Parathyroid adenoma (tissue), 2 donors: Measurements from ENCODE around the gene MFAP4.
A peak's percentile ranks its signal among the peaks of the same experiment; 100 is the strongest.

Experiments used
- H2AFZ ChIP-seq: fragments of 300-600 bp; sonication (generic); one replicate; pipeline ENCODE4 v1.7.0; 2017; ENCODE audit warnings: antibody characterized with exemption, mild to moderate bottlenecking
- H3K27ac ChIP-seq: fragments of 300-600 bp; sonication (generic); one replicate; pipeline ENCODE4 v1.7.0; 2017
- H3K27me3 ChIP-seq: fragments of 300-600 bp; sonication (generic); one replicate; pipeline ENCODE4 v1.7.0; 2017; ENCODE audit warnings: low read length; ENCODE audit not compliant: control insufficient read depth, insufficient read depth
- H3K36me3 ChIP-seq: fragments of 300-600 bp; sonication (generic); one replicate; pipeline ENCODE4 v1.7.0; 2017; ENCODE audit warnings: low read length; ENCODE audit not compliant: control insufficient read depth, insufficient read depth
- H3K4me1 ChIP-seq: fragments of 300-600 bp; sonication (generic); one replicate; pipeline ENCODE4 v1.7.0; 2017; ENCODE audit warnings: control low read depth
- H3K4me2 ChIP-seq: fragments of 300-600 bp; sonication (generic); one replicate; pipeline ENCODE4 v1.7.0; 2017; ENCODE audit warnings: low read length
- H3K4me3 ChIP-seq: fragments of 300-600 bp; sonication (generic); one replicate; pipeline ENCODE4 v1.7.0; 2017; ENCODE audit warnings: low read depth, low read length
- H3K79me2 ChIP-seq: fragments of 300-600 bp; sonication (generic); one replicate; pipeline ENCODE4 v1.7.0; 2017; ENCODE audit warnings: control low read depth
- H3K9ac ChIP-seq: fragments of 300-600 bp; sonication (generic); one replicate; pipeline ENCODE4 v1.7.0; 2017; ENCODE audit warnings: mild to moderate bottlenecking
- H3K9me3 ChIP-seq: fragments of 300-600 bp; sonication (generic); one replicate; pipeline ENCODE4 v1.7.0; 2017; ENCODE audit warnings: low read length; ENCODE audit not compliant: control insufficient read depth
- TF ChIP-seq, protein P1 (sequence below): fragments of 300-600 bp; sonication (generic); IDR thresholded peaks from one replicate; pipeline ENCODE4 v1.7.0; 2017; ENCODE audit warnings: antibody characterized with exemption, mild to moderate bottlenecking
- donor health status: primary hyperparathyroidism.

Gene MFAP4

DNA sequence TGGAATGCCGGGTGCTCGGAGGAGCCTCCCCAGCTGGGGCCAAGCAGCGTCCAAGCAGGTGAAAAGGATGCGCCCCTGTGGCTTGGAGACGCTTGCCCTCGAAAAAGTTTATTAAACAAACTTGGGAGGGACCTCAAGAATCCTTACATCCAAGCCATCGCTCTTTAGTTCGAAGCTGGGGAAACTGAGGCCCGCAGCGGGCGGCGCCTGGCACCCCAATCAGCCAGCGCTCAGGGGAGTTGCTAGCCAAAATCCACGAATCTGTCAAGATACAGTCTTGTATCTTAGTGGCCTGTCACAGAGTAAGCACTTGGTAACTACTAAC, 23.9 kb downstream of the MFAP4 start:
- H3K9ac ChIP-seq: no peak overlapping the region
- H3K27me3 ChIP-seq: no peaks in the 10 kb centered on the region
- H3K9me3 ChIP-seq: no peaks in the 10 kb centered on the region
- peak overlapping the region; percentile 88 for H3K27ac ChIP-seq
- H2AFZ ChIP-seq: peak overlapping the region; percentile 96
- peaks cover 5% of the 10 kb centered on the region for H3K79me2 ChIP-seq
- peaks cover 25% of the 10 kb centered on the region for H3K4me1 ChIP-seq
- TF ChIP-seq, protein P1, sequence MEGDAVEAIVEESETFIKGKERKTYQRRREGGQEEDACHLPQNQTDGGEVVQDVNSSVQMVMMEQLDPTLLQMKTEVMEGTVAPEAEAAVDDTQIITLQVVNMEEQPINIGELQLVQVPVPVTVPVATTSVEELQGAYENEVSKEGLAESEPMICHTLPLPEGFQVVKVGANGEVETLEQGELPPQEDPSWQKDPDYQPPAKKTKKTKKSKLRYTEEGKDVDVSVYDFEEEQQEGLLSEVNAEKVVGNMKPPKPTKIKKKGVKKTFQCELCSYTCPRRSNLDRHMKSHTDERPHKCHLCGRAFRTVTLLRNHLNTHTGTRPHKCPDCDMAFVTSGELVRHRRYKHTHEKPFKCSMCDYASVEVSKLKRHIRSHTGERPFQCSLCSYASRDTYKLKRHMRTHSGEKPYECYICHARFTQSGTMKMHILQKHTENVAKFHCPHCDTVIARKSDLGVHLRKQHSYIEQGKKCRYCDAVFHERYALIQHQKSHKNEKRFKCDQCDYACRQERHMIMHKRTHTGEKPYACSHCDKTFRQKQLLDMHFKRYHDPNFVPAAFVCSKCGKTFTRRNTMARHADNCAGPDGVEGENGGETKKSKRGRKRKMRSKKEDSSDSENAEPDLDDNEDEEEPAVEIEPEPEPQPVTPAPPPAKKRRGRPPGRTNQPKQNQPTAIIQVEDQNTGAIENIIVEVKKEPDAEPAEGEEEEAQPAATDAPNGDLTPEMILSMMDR: no peak
- H3K4me3 ChIP-seq: peak overlapping the region; percentile 86
- no peaks in the 10 kb centered on the region for H3K36me3 ChIP-seq
- peak overlapping the region; percentile 88 for H3K4me2 ChIP-seq

DNA sequence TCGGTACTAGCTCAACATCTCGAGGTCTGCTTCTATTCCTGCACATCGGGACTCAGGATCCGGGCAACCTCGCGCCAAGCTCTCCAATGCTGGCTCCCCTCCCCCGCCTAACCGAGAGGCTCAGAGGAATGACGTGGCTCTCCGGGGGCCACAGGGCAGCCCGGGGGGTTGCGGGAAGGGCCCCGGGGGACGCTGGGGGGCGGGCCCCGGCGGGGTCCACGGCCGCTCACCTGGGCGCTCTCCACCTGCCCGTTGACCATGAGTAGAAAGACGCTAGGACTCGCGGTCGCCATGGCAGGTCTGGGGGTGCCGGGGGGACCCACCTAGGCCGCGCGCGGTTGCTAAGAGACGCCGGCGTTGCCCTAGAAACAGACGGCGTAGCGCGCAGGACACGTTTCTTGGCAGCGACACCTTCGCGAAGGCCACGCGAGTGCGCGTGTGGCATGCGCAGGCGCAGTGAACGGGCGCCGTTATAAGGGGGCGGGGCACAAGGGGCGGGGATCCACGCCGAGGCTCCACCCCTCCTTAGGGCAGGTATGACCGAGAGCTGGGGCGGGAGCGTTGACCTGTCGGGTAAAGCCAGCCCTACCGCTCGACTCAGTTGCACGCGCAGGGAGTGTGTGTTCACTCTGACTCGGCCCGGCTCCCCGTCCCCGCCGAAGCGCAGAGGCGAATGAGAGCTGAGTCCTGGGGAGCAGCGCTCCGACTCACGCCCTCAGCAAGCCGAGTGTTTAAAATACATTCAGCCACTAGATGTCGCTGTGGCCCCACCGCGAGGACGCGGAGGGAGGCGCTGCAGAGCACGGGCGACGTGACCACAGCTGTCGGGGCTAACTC, 24.5 kb downstream of the MFAP4 start, which contains the start of gene B9D1:
B9D1 (minus strand) TSS at position 447 of the 837 bp plus-strand sequence; CDS start at position 293, 154 bp downstream.
- peaks cover 25% of the 10 kb centered on the region for H3K4me1 ChIP-seq
- TF ChIP-seq, protein P1: peak; percentile 99

DNA sequence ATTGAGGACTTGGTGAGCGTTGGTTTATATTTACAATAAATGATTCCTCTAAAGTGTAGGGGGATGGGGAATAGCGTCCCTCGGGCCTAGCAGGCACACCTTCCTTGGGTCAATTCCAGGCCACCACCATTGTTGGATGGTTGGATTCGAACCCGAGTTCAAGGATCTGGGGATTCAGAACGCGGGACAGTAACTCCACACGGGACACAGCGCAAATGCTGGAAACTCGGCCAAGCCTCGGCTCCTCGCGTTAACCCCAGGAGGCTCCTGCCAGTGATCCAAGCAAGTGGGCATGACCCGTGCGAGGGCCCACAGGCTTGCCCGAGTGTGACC, 25.1 kb downstream of the MFAP4 start:
- peak overlapping the region; percentile 88 for H3K27ac ChIP-seq
- no peaks in the 10 kb centered on the region for H3K27me3 ChIP-seq
- H3K36me3 ChIP-seq: no peaks in the 10 kb centered on the region
- peaks cover 5% of the 10 kb centered on the region for H3K79me2 ChIP-seq
- TF ChIP-seq, protein P1: no peak
- H3K4me2 ChIP-seq: peak overlapping the region; percentile 88
- H3K4me1 ChIP-seq: peaks cover 25% of the 10 kb centered on the region
- H3K9ac ChIP-seq: peak overlapping the region; percentile 83
- peak overlapping the region; percentile 86 for H3K4me3 ChIP-seq
- H2AFZ ChIP-seq: peak overlapping the region; percentile 96
- H3K9me3 ChIP-seq: no peaks in the 10 kb centered on the region

More for the DNA sequence above, 24.5 kb downstream of the MFAP4 start, which contains the start of gene B9D1:
- Histone ChIP-seq H3K36me3 (no peaks in the 10 kb centered on the region), H3K4me2 (peak within 1 kb of the TSS; percentile 88), H3K9ac (peak within 1 kb of the TSS; percentile 83), H3K79me2 (peaks cover 5% of the 10 kb centered on the region), H2AFZ (peak within 1 kb of the TSS; percentile 96), H3K9me3 (no peaks in the 10 kb centered on the region), H3K27me3 (no peaks in the 10 kb centered on the region), H3K27ac (peak within 1 kb of the TSS; percentile 88), H3K4me3 (peak within 1 kb of the TSS; percentile 86)

DNA sequence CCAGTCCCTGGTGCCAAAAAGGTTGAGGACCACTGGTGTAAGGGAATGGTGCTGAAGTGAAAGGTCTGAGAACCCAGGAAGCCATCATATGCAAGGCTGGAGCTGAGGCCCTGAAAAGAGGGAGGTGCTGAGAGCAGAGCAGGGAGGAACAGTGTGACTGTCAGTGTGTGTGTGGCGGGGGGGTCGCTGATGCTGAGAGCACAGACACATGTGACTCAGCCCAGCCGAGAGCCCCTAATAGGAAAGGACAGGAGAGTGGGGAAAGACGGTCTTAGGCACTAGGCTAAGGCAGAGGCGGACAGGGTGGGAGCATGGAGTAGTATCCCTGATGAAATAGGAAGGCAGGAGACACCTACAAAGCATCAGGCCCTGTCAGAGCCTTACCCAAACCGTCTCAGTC, 25.7 kb downstream of the MFAP4 start:
- Histone ChIP-seq H3K9ac (no peak overlapping the region), H3K27ac (no peak overlapping the region), H3K4me1 (peaks cover 25% of the 10 kb centered on the region), H2AFZ (peak overlapping the region; percentile 96), H3K27me3 (no peaks in the 10 kb centered on the region), H3K4me2 (no peak overlapping the region), H3K36me3 (no peaks in the 10 kb centered on the region), H3K9me3 (no peaks in the 10 kb centered on the region), H3K4me3 (no peak overlapping the region), H3K79me2 (peaks cover 5% of the 10 kb centered on the region)
- TF ChIP-seq, protein P1: no peak

DNA sequence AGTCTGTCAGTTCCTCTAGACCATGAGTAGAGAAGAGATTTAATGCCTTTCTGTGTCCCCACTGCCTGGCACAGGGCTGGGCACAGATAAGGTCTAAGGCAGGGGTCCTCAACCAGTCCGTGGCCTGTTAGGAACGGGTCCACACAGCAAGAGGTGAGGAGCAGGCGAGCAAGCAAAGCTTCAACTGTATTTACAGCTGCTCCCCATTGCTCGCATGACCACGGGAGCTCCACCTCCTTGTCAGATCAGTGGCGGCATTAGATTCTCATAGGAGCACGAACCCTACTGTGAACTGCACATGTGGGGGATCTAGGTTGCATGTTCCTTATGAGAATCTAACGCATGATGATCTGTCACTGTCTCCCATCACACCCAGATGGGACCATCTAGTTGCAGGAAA, 26.2 kb downstream of the MFAP4 start:
- TF ChIP-seq, protein P1: no peak
- no peak overlapping the region for H3K4me2 ChIP-seq
- H3K9me3 ChIP-seq: no peaks in the 10 kb centered on the region
- H3K9ac ChIP-seq: no peak overlapping the region
- no peak overlapping the region for H3K27ac ChIP-seq
- no peaks in the 10 kb centered on the region for H3K36me3 ChIP-seq
- H3K79me2 ChIP-seq: peaks cover 5% of the 10 kb centered on the region
- H3K4me1 ChIP-seq: peaks cover 25% of the 10 kb centered on the region
- H3K27me3 ChIP-seq: no peaks in the 10 kb centered on the region
- no peak overlapping the region for H3K4me3 ChIP-seq
- no peak overlapping the region for H2AFZ ChIP-seq
